Peyer's patch (tissue), 4 donors: ENCODE measurements around the gene METTL16. TPM values are rescaled to one million over a fixed set of nuclear protein-coding genes. Genes with fewer than 3 reads are reported as not detected.

Experiments used
- DNase-seq, 3 donors: peaks; one replicate each; pipeline ENCODE4 v3.0.0-alpha.2; 2017 to 2019
- H3K27ac ChIP-seq, 4 donors: fragments of 200-600 bp; sonication (generic); one replicate each; pipeline ENCODE4 v1.5.1; 2016 to 2019
- H3K27me3 ChIP-seq, 2 donors: fragments of 200-600 bp; sonication (generic); one replicate each; pipeline ENCODE4 v1.5.1; 2019
- H3K36me3 ChIP-seq, 3 donors: fragments of 200-600 bp; sonication (generic); one replicate each; pipeline ENCODE4 v1.5.1; 2016 to 2019
- H3K4me1 ChIP-seq, 4 donors: fragments of 200-600 bp; sonication (generic); one replicate each; pipeline ENCODE4 v1.5.1; 2016 to 2019
- H3K4me3 ChIP-seq, 4 donors: fragments of 200-600 bp; sonication (generic); 1 replicate in 3 of 4; 2 replicates in 1 of 4; pipeline ENCODE4 v1.5.1; 2016 to 2019; ENCODE audit warnings: mild to moderate bottlenecking in 1 of 4
- H3K9me3 ChIP-seq, 4 donors: fragments of 200-600 bp; sonication (generic); one replicate each; pipeline ENCODE4 v1.5.1; 2016 to 2019; ENCODE audit warnings: mild to moderate bottlenecking in 1 of 4
- CTCF ChIP-seq, 6 experiments: fragments of 450-650 bp in 4 of 6; fragments of 200-600 bp in 2 of 6; sonication (generic) in 1 of 6; IDR thresholded peaks; one replicate each; pipeline ENCODE4 v1.5.1; 2017 to 2019; ENCODE audit warnings: antibody characterized with exemption in 6 of 6, mild to moderate bottlenecking in 3 of 6, moderate library complexity in 1 of 6
- POLR2A ChIP-seq, 2 donors: fragments of 450-650 bp; IDR thresholded peaks; one replicate each; pipeline ENCODE4 v1.5.1; 2017; ENCODE audit warnings: antibody characterized with exemption in 2 of 2, mild to moderate bottlenecking in 2 of 2, moderate library complexity in 2 of 2
- total RNA-seq, 4 donors: library from RNA; depleted of rRNA; stranded (reverse); fragments of >200 nt; gene quantifications; one replicate each; pipeline ENCODE4 v1.1.0, GENCODE V29; 2016

The METTL16 gene
- total RNA-seq, 4 donors from 2014 or later = 24.0 to 29.7 (median 27.9) TPM

DNA sequence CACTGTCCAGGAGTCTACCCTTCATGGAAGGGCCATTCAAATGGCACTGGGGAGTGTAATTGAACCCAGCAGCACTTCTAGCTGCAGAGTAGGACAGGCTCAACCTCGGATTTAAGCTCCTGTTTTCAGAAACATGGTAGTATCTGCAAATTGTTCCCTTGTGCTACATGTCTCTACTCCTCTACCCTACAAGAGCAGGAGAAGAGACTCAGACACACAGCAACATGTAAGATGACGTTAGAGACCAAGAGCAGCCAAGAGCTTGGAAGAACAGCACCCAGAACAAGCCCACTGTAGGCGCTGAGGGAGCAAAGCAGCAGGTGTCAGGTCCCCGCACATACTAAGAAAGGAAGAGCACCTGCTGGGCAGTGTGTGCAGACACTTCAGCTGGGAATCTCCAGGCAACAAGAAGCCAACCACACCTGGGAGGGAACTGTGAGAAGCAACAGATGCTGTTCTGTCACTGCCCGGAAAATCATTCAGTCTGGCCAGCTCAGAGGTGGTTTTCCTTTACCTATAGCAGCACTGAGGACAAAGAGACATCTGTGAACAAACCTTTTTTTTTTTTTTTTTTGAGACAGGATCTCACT lies 75.3 kb downstream of the METTL16 start:
- Histone ChIP-seq H3K27ac (no peak overlapping the region), H3K9me3 (no peaks in the 10 kb centered on the region), H3K36me3 (peaks cover 0 to 77% (median 0%) of the 10 kb centered on the region in 3 donors), H3K27me3 (no peaks in the 10 kb centered on the region), H3K4me3 (no peak overlapping the region), H3K4me1 (no peaks in the 10 kb centered on the region)
- TF ChIP-seq POLR2A (IDR thresholded peaks at IDR 0.05) = no peak
- no peak for TF ChIP-seq CTCF (IDR thresholded peaks at IDR 0.05)
- DNase-seq = no peak

- Histone ChIP-seq H3K4me1 (no peaks in the 10 kb centered on the region), H3K9me3 (no peaks in the 10 kb centered on the region), H3K4me3 (no peak overlapping the region), H3K27ac (no peak overlapping the region), H3K36me3 (peaks cover 0 to 73% (median 0%) of the 10 kb centered on the region in 3 donors), H3K27me3 (no peaks in the 10 kb centered on the region)
- no peak for DNase-seq
- no peak for TF ChIP-seq CTCF (IDR thresholded peaks at IDR 0.05)
- TF ChIP-seq POLR2A (IDR thresholded peaks at IDR 0.05) = no peak
Measured at GRCh38 chr17:2435862-2436261, 75.8 kb downstream of the METTL16 start.

GRCh38 chr17:2435181-2435741 lies 76.4 kb downstream of the METTL16 start:
- H3K36me3 ChIP-seq = peaks cover 0 to 73% (median 0%) of the 10 kb centered on the region in 3 donors

GRCh38 chr17:2433696-2434095 lies 78.0 kb downstream of the METTL16 start:
- DNase-seq = no peak
- no peak overlapping the region for H3K4me3 ChIP-seq
- H3K36me3 ChIP-seq = peaks cover 0 to 60% (median 0%) of the 10 kb centered on the region in 3 donors
- no peaks in the 10 kb centered on the region for H3K27me3 ChIP-seq
- TF ChIP-seq POLR2A (IDR thresholded peaks at IDR 0.05) = no peak
- no peak for TF ChIP-seq CTCF (IDR thresholded peaks at IDR 0.05)
- H3K27ac ChIP-seq = no peak overlapping the region
- H3K4me1 ChIP-seq = no peaks in the 10 kb centered on the region
- no peaks in the 10 kb centered on the region for H3K9me3 ChIP-seq

More at GRCh38 chr17:2435181-2435741, 76.4 kb downstream of the METTL16 start:
- no peaks in the 10 kb centered on the region for H3K4me1 ChIP-seq
- no peak overlapping the region for H3K27ac ChIP-seq
- TF ChIP-seq POLR2A (IDR thresholded peaks at IDR 0.05) (no peak), CTCF (IDR thresholded peaks at IDR 0.05) (no peak)
- no peak for DNase-seq
- H3K27me3 ChIP-seq = no peaks in the 10 kb centered on the region
- H3K4me3 ChIP-seq = no peak overlapping the region
- H3K9me3 ChIP-seq = no peaks in the 10 kb centered on the region

- H3K4me3 ChIP-seq = no peak overlapping the region
- H3K9me3 ChIP-seq = no peaks in the 10 kb centered on the region
- H3K27ac ChIP-seq = no peak overlapping the region
- H3K36me3 ChIP-seq = peaks cover 0 to 19% (median 0%) of the 10 kb centered on the region in 3 donors
- no peak for DNase-seq
- TF ChIP-seq POLR2A (IDR thresholded peaks at IDR 0.05) (no peak), CTCF (IDR thresholded peaks at IDR 0.05) (no peak)
- no peaks in the 10 kb centered on the region for H3K4me1 ChIP-seq
- H3K27me3 ChIP-seq = no peaks in the 10 kb centered on the region
Measured at GRCh38 chr17:2427910-2428309, 83.8 kb downstream of the METTL16 start.
